Activated CD8-positive, alpha-beta memory T cell treated with anti-CD3 and anti-CD28 coated beads for 48 hours (primary cell): ENCODE measurements around the gene OR4S1.
A peak's percentile ranks its signal among the peaks of the same experiment; 100 is the strongest.
"Not testable (repeated sequence)": the region's sequence is repeated elsewhere in the genome, so short reads cannot be mapped to it uniquely, and the experiment has no call there.

Source experiments
- DNase-seq, 3 experiments: peaks; one replicate each; pipeline ENCODE4 v3.0.0-alpha.2; 2020; ENCODE audit warnings: low read depth in 2 of 3, low spot score in 2 of 3

OR4S1 gene, protein sequence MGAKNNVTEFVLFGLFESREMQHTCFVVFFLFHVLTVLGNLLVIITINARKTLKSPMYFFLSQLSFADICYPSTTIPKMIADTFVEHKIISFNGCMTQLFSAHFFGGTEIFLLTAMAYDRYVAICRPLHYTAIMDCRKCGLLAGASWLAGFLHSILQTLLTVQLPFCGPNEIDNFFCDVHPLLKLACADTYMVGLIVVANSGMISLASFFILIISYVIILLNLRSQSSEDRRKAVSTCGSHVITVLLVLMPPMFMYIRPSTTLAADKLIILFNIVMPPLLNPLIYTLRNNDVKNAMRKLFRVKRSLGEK

DNA sequence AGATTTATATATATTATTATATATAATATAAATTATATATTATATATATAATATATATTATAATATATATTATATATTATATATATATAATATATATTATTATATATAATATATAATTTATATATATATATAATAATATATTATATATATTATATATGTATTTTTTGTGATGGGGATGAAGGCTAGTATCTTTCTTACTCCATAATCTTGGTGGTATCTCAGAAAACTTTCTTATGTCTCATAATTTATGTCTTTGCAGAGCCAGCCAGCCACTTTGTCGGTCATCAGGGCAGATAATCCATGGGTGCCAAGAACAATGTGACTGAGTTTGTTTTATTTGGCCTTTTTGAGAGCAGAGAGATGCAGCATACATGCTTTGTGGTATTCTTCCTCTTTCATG lies at the start of gene OR4S1:
Gene OR4S1 (plus strand): TSS at position 301 of the 400 bp plus-strand sequence. CDS start 0 bp downstream, at position 301.
- no peak for DNase-seq

DNA sequence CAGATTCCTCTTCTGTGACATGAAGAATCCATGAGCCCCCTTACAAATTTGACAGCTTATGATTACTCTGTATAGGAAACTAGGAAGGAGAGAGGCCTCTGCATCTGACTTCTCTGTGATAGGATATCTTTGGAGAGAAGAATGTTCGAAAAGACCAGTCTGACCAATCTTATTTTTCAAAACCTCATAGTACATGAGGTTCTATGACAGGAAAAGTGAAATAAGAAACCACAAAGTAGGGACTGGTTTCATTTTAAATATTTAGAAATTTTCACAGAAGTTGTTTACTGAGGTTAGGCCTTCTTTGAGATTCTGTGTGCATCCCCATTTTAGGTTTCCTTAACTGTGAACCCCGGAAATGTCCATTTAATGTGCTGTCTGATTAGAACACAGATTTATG lies 44.4 kb upstream of the OR4S1 start:
- DNase-seq = no peak

DNA sequence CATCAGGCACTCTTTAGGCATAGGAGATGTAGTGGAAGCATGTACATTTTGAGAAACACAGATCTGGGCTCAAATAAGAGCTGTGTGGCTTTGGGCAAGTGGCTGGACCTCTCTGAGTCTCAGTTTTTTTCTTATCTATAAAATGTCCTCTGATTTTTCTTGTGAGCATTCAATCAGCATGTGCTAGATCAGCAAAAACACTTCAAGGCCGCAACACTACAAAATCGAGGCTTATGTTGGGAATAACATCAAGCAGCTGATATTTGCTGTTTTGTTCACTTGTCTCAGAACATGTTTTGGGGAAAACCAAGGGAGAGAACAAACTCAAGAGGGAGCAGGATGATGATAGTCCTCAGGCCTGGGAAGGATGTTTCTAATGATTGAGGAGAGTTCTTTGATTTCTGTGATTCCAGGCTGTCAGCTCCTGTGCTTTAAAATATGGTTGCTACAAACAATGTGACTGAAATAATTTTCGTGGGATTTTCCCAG lies 42.6 kb upstream of the OR4S1 start, which contains the start of gene OR4X1:
Gene OR4X1 (plus strand): TSS at position 439 of the 489 bp plus-strand sequence. CDS start 0 bp downstream, at position 439.
- DNase-seq = no peak

DNA sequence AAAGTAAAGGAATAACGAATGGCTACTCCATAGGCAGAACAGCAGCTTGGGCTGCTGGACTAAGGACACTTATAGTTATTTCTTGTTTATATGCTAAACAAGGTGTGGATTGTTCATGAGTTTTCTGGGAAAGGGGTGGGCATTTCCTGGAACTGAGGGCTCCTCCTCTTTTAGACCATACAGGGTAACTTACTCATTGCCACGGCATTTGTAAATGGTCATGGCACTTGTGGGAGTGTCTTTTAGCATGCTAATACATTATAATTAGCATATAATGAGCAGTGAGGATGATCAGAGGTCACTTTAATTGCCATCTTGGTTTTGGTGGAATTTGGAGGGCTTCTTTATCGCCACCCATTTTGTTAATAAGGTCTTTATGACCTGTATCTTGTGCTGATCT lies 35.4 kb upstream of the OR4S1 start:
- no peak for DNase-seq

DNA sequence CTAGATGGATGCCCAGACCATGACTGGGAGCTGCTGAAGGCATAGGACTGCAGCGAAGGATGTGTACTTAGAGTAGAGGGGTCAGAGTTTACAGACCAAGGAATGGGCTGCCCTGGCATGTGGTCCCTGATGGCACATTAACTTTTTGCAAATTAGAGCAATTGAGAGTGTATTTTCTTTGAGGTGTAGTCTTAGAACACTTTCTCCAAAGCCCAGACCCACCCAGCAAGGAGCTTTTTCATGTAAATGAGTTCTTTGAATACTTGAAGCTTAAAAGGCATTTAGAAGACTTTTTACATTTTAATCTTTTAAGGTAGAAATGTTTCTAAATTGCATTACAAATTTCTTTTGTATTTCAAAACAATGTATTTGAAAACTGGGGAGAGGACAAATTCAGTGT lies 33.4 kb upstream of the OR4S1 start:
- no peak for DNase-seq

DNA sequence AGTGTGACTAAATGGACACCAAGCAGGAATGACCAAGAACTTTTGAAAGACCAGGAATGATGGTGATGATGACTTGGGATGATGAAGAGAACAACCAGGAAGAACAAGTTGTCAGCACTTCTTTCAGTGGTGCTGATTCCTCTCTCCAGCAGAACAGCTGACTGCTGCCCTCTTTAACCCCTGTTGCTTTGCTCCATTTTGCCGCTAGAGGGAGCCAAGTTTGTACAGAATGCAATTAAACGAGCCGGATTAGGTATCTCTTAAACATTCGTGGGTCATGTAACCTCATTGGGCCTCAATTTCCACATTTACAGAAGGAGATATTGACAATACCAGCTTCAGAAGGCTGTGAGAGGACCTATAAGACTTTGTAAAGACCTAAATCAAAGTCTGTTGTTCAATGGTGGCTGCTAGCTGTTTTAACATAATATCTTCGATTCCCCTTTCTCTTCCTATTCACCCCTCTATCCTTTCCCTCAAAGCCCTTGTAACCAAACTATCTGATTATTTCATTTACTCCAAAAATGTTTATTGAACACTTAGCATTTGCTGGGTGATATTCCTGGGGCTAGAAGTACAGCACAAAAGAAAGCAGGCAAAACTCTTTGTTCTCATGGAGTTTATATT lies 1.9 kb downstream of the OR4S1 start:
- DNase-seq = peak in 2 of 3 experiments; percentile 29 to 51

DNA sequence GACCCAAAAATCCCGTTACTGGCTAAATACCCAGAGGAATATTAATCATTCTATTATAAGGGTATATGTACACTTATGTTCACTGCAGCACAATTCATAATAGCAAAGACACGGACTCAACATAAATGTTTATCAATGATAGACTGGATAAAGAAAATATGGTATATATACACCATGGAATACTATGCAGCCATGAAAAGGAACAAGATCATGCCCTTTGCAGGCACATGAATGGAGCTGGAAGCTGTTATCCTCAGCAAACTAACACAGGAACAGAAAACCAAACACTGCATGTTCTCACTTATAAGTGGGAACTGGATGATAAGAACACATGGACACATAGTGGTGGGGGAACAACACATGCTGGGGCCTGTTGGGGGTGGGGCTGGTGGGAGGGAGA lies 7.6 kb downstream of the OR4S1 start:
- DNase-seq = not testable (repeated sequence)

DNA sequence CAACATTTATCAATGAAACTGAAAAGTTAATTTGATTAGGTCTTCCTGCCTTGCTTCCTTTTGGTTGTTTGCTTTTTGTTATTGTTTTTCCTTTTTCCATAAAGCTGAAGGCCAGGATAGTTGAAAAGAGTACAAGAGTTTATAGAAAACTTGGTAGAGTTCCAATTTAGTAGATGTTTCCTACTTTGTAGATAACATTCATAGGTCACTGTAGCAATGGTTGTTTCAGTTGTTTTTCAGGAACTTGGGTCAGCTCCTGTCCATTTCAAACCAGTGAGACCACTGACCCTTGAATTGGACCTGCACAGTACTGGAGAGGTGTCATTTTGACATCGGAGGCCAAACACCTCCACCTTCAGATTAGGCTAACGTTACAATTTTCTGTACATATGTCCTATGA lies 13.8 kb downstream of the OR4S1 start:
- not testable (repeated sequence) for DNase-seq

DNA sequence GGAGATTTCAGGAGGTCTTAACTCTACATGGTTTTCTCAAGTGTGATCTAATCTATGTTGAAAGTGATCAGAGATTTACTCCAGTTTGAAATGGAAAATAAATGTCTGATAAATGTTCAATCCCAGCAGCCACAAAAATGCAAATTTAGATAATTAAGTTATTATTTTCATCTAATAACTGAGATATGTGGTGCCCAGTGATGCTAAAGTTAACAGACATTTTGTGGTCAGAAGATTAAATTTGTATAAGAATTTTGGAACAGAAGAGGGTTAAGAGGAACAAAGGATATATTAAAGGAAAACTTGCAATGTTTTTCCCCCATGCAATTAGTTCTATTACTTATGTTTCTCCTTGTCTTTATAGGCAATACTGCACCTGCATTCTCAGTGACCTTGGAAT lies 18.6 kb downstream of the OR4S1 start, which contains the start of gene OR4C3:
Gene OR4C3 (plus strand): TSS at position 301 of the 400 bp plus-strand sequence. CDS start 102 bp downstream, outside the sequence.
- not testable (repeated sequence) for DNase-seq

DNA sequence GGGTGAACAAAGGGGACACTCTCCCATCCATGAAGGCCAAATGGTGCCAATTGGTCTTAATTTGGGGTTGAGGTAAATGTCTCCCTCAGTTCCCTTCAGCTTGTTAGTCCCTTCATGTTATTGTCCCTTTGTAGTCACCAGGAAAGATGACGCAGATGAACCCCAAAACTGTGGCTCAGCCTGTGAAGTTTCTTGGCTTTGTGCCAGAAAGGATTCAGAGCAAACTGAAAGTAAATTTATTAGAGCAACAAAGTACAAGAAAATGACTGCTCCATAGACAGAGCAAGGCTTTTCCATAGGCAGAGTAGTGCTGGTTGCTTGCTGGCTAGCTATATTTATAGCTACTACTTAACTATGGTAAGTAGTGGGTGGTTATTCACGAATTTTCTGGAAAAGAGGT lies 35.4 kb downstream of the OR4S1 start:
- DNase-seq = no peak

DNA sequence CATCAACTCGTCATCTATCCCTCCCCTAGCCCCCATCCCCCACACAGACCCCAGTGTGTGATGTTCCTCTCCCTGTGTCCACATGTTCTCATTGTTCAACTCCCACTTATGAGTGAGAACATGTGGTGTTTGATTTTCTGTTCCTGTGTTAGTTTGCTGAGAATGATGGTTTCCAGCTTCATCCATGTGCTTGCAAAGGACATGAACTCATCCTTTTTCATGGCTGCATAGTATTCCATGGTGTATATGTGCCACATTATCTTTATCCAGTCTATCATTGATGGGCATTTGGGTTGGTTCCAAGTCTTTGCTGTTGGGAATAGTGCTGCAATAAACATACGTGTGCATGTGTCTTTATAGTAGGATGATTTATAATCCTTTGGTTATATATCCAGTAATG lies 36.5 kb downstream of the OR4S1 start:
- not testable (repeated sequence) for DNase-seq

DNA sequence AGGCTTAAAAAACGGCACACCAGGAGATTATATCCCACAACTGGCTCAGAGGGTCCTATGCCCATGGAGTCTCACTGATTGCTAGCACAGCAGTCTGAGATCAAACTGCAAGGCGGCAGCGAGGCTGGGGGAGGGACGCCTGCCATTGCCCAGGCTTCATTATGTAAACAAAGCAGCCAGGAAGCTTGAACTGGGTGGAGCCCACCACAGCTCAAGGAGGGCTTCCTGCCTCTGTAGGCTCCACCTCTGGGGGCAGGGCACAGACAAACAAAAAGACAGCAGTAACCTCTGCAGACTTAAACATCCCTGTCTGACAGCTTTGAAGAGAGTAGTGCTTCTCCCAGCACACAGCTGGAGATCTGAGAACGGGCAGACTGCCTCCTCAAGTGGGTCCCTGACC lies 40.3 kb downstream of the OR4S1 start:
- not testable (repeated sequence) for DNase-seq

DNA sequence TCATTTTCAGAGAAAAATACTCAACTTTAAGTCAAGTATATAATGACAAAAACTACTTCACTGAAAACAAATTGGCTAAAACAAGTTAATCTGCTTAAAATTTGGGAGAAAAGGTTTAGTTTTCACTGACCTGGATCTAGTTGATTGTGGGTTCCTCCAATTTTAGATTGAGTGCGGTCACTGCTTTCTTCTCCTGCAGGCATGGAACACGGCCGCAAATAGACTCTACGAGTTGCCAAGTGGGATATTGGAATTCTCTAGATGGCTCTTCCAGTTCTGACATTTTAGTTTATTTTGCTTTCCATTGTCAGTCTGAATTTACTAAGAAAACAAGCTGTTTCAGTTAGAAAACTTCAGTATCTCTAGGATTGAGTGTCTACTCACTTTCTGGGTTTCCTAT lies 48.0 kb downstream of the OR4S1 start:
- no peak for DNase-seq

DNA sequence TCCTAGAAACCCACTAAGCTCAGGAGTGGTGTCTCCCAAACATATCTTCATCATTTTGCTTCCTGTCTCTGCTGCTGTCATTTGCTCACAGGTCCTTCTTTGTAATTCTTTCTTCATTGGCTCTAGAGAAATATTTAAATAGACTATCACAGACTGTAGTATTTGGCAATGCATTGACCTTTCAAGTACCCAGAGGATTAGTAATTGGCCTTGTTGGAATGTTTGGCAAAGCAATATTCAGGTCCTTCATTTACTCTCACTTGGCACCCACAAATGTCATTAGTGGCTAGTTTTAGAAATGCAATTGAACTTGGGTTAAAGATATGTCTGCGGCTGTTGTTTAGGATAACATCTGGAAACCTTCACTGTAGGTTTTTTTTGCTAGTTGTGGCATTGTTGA lies 48.7 kb downstream of the OR4S1 start:
- no peak for DNase-seq
